ENCODE measurements around the gene SALL1.
A peak's percentile ranks its signal among the peaks of the same experiment; 100 is the strongest.

SALL1 gene

DNA sequence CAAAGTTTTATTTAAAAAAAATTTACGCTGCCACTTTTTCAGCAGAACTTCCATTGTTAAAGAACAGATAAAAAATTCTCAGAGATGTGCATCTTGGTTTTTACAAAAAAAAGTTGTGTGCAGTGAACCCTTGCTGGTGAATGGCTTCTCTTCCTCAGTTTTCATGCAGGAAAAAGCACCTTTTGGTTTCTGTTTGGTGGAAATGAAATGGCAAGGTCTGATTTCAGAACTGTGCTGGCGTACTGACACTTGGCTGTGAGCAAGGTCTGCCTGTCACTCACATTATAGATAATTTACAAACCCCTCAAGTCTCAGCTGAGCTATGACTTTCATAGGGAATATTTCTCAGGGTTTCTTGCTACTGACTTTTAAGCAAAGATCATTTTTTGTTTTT, 5.7 kb upstream of the SALL1 start:
- no peak for DNase-seq (ENCODE audit: low read depth)

DNA sequence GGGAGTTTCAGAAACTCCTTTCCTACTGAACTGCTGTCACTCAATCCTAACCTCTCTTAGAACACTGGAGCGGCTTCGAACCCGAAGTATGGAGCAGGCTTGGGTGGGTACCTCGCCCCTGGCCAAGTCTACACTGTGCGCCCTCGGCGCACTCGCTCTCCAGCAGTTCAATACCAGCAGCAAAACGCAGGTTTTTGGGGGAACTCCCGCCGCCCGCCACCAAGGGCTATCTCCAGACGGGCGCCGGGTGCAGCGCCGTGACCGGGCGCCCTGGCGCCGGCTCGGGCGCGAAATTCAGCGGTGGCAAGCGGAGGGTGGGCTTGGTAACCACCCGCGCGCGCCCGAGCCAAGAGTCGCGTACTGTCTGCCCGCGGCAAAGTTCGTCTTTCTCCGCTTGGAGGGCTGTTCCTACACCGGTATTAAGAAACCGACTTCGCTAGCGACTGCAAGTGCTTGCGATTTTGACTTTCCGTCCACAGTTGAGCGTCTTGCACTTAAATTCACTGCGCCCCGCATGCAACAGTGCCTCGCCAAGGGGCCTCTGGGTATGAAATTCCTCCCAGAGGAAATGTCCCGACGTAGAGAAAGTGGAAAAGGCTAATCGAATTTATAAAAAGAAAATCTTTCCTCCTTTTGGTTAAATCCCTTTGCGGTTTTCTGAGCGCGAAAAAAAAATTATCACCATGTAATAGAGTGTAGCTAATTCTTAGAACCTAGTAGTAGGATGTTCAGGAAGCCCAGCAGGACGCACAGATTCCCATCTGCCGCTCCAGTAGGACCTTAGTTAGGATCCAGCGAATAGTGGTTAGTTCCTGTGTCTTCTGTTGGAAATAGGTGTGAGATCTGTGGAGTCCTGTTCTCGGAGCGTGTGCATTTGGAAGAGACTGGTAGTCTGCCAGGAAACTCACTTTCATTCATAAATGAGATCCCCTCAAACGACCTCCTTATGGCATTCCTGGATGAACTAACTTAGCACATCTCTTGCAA, 5.0 kb upstream of the SALL1 start:
- DNase-seq (ENCODE audit: low read depth): no peak

DNA sequence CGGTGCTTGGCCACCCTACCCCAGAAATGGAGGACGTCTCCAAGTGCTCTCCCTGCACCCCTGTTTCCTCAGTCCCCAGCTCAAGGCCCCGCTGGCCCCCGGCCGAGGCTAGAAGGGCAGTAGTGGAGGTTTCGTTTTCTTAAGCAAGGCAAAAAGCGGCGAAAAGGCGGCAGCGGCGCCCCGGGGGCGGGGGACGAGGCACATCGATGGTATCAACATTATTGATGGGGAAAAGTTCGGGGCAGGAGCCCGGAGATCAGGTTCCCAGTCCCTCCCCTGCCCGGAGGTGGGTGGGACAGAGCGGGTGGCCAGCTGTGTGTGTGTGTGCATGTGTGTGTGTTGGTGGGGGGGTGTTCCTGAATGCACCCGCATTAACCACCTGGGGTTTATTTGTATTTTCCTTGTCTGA, 4.1 kb upstream of the SALL1 start:
- DNase-seq (ENCODE audit: low read depth): no peak

DNA sequence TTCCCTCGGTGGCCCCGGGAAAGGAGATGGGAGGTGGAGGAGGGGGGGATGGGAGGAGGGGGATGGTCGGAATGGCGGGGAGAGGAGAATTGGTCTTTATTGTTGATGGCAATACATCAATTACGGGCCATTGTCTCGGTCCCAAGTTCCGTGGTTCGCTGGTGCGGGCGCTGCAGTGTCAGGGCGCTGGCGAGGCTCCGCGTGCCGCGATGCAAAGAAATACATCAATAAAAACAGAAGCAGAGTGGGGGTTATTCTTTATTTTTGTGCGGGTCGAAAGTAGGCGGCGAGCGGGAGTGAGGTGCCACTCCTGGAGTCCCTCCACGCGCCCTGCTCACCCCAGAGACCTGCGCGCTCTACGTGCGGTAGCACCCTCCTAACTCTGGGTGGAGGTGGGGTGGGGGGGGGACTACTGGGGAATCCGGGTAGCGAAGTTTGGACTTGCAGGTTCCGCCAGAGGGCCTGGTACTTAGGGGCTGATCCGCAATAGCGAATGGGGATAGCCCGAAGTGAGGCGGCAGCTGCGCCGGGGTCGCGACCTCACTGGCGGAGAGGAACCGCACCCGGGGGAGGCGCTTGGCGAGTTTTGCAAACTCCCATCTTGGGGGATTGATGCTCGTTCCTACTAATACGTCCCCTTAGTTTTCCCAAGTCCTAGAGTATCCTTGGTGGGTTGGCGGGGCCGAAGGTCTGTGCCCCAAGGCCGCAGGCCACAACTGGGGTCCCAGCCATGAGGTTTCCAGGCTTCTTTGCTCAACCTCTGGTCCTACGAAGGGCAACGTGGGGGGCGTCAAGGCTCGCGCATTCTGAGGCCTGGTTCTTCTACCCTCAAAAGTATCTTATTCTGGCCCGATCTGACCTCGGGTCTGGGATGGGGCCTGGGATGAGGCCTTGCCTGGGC, 3.5 kb upstream of the SALL1 start:
- no peak for DNase-seq (ENCODE audit: low read depth)

DNA sequence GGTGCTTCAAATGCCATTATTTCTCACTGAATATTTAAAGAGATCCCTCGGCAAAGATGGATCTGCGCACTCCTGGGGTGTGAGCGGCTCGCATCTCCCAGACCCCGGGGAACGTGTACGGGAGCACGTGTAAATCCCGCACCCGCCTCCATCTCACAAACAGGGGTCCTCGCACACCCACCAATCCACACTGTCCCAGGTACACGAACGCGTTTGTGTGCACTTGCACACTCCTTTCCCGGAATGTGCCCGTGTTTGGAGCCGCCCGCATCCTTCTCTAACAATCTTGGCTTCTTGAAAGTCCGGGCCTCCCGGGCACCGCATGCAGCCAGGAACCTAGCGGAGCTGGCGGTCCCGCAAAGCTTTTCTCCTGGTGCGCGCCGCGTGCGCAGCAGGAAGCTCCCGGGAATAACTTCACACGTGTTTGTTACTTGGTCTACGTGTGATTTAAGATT, 2.5 kb upstream of the SALL1 start:
- no peak for DNase-seq (ENCODE audit: low read depth)

DNA sequence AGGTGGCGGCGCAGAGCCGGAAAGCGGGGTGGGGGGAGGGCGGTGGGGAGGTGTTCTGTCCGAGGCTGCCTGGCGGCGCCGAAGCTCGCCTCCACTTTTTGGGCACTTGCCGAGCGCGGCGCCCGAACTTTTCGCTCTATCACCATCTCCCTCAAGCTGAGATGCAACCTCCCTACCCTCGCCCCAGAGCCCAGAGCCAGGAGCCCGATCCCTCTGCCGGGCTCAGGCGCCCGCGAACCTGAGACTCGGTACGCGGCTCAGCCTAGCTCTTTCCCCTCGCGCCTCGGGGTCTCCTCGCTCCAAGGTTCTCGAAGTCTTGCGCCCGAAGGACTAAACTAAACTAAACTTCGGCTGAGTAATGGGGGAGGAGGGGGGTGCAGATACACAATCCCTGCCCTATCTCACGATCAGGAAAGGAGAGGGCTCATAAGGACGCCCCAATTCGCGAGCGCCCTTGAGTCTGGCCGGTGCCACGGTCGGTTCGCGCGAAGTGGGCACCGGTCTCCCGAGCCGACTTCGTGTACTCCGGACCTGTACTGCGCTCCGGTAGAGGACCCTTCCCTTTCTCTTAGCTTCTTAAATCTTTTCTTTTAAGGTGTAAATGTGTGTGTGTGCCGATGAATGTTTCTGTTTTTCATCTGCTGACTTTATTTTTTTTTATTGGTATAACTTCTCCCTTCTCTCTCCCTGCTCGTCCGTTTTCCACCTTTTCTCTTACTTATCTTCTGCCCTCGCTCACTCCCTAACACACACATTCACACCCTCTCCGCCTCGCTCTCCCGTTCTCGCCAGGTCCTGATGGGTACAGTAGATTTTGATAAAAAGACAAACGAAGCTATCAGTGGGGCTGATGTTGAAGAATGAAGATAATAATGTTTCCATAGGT, 1.9 kb upstream of the SALL1 start:
- peak; percentile 31 for DNase-seq (ENCODE audit: low read depth)

DNA sequence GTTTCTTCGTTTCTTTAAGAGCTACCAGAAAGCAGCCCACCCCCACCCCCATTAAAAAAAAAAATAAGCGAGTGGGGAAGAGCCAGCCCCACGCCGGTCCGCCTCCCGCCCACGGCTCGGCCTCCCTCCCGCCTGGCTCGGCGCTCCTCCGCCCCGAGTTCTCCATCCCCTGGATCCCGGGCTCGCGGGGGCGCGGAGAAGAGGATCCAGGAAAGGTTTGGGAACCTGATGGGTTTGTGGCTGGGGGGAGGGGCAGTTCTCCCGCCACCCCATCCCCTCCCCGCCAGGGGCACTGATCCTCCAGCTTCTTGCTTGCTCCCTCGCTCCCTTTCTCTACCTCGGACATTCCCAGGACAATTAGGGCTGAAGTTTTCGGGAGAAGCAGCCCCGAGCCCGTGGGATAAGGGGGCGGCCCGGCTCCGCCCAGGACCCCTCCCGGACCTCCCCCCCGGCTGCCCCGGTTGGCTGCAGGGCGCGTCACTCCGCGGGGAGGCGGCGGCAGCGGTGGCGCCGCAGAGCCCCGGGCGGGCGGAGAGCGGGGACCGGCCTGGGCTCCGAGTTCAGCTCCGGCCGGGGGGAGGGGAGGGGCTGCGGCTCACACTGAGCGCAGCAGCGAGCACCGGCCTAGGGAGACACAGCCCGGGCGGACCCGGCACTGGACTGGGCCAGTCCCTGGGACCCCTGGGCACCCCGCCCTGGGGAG, 1.0 kb upstream of the SALL1 start:
- DNase-seq (ENCODE audit: low read depth): peak; percentile 72

DNA sequence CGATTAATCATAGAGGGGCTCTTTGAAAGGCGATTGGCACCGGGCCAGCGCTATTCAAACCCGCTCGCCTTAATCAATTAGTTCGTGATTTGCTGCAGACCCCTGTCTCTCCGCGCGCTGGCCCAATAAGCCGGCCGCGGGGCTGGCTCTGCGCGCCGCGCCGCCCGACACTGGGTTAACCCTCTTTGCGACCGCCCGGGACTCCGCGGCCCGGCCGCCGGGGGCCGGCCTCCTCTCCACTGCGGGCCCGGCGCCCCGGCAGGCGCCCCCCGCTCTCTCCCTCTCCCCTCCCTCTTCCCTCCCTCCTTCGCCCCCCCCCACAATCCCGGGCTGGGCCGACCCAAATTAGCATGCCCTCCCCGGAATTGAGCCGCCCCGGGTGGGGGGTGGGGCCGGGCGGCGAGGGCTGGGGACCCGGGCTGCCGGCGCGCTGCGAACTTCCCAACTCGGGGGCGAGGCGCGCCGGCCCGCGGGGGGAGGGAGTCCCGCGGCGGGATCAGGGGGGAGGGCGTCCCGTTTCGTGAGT, 428 bp upstream of the SALL1 start:
- DNase-seq (ENCODE audit: low read depth): peak; percentile 73

DNA sequence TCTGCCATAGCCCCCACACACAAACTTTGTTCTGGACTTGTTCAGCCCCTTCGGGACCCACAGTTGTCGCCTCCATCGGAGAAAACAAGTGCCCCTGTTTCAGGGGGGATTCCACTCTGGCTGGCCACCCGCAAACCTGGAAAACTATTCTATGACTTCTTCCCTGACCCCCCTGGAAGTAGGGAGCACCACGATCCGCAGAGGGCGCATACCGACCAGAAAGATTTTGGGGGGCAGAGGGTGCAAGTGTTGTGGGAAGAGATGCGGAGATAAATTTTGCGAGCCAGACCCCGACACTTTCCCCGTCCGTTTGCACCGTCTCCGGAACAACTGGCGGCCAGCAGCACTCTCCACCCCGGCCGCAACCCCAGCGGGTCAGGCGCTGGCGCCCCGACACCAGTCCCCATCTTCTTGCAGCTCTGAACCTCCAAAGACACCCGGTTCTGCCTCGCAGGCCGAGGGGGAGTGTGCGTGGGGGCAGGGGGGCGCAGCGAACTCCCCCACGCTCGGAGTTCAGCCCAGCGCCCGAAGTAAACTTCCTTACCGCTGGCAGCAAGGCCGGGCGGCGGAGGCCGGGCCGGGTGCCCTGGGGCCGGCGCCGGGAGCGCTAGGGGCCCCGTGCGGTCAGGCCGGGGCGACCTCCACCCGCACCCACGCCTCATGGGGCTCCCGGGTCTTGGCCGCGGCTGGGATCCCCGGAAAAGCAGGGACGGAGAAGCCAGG, 744 bp downstream of the SALL1 start:
- peak; percentile 22 for DNase-seq (ENCODE audit: low read depth)

DNA sequence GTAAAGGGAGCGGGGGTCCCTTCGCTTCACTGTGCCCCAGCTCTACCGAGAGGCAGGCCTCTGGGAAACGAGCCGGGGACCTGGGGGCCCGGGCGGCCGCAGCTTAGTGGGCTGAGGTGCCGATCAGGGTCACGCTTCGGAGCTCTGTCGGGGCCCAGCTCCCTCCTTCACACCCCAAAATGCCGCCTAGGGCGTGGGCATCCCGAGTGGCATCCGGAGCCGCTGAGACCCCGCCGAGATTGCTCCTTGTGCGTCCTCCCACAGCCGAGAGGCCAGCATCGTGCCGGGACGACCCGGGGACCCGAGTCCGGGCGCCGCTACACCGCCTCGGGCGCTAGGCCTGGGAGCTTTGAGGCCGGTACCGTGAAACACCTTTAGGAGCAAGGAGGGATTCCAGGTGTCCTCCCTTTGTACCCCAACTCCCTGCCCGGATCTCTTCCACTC, 1.3 kb downstream of the SALL1 start:
- DNase-seq (ENCODE audit: low read depth): no peak

DNA sequence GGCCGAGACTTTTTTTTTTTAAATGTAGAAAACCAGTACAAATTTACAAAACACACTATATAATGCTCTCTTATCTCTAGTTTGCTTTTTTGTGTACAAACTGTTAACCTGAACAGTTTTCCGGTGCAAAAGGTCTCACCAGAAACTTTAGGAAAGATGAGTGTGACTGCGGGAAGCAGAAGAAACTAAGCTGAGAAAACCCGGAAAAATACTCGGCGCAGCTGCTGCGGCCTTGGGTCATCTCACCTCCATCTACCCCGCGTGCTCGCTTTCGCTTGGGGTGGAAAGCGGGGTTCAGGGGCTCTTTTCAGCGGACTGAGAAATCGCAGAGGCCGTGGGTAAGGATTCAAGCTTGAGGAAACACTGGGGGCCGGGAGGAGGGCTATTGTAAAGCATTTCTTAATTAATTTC, 1.8 kb downstream of the SALL1 start:
- DNase-seq (ENCODE audit: low read depth): peak; percentile 41

DNA sequence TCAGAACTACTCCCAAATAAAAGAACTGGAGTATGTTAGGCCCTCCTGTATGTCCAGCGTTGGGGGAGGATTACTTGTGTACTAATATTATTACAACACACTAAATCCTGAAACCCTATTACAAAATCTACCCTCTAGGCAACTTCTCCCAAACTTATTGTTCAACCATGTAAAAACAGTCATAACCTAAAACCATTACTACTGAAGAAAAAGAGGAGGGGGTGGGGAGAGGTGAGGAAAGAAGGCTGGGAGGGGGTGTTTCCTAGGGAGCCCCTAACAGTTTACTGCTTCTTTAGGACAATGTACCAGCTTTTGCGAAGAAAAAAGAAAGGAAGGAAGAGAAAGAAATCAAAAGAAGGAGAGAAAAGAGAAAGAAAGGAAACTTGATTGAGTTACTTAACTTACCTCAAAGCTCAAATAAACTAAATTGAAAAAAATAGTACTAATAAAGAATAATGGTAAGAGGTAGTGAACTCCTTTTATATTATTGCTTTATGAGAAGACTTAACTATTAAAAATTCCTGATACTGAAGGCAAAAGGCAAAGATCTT, 2.3 kb downstream of the SALL1 start:
- DNase-seq (ENCODE audit: low read depth): no peak

DNA sequence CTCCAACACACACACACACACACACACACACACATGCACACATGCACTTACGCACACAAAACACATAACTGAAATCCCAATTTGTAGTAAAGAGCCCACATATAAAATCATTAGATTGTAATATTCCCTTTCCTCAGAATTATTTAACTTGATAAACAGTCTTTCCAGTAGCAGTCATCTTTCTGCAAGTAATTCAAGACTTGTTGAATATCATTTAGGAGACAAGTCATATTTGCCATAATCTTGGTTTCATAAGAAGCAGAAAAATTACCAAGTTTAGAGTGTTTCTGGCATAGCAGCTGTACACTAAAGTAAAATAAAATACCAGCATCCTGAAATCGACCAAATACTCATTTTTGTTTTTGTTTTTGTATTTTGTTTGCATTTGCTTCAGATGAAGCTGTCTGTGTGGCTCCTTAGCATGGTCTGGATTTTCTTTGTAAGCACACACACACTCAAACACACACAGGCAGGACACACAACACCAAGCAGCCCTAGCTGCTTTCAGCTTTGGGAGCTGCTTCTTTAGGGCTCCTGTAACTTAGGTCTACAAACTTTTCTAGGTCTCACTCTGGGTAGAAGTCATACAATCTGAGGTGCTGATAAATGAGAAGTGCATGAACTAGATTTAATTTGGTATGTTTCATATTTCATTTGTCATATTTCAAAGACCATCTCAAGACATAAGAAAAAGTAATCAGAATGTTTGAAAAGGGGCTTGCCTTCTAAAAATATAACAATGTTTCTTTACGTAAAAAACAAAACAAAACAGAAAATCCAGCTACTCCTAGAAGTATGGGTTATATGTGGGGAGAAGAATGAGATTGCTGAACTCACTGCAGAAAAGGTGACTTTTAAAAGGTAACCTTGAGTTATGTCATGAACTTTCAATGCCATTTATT, 3.0 kb downstream of the SALL1 start:
- DNase-seq (ENCODE audit: low read depth): no peak

DNA sequence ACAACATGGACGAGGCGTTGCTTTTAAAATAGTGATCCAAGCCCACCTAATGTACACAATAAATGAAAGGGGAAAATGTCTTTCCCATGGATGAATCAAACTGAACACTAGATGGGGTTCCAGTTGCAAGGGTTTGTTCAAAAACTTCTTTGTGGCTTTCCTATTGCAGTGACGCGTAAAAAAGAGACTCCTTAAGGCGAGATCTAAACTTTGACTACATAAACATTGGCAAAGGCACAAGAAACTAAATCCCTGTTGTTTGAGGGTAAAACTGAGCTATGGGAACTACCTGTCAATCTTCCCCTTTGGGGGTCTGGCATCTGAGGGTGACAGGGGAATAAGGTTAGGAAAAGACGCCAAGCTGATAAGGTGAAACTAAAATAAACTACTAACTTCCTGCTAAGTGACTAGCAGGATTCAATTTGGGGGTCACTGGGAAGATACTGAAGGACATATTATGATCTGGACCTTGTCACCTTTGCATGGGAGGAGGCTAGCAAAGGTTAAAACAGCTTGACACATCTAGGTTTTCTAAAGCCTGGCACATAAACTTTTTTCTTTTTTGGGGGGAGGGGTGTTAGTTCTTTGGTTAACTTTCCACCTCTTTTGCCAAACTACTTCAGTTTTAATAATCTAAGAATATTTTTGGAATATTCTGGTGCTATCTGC, 4.7 kb downstream of the SALL1 start:
- peak; percentile 39 for DNase-seq (ENCODE audit: low read depth)

DNA sequence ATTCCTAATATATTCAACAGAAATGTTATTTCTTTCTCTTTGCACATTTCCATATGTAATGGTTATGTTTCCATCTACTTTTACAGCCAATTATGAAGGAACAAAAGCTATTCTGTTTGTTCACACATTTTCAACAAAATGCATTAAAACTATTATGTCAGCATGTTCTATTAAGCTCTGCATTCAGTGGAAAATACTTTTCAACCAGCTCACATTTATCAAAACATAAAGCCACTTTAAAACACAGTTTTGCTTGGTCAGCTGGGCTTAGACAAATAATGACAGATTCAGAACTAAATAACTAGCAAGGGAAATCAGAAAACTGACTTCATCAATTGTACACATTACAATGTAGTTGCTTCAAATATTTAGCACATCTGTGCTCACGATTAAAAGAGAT, 6.9 kb downstream of the SALL1 start:
- DNase-seq (ENCODE audit: low read depth): no peak

DNA sequence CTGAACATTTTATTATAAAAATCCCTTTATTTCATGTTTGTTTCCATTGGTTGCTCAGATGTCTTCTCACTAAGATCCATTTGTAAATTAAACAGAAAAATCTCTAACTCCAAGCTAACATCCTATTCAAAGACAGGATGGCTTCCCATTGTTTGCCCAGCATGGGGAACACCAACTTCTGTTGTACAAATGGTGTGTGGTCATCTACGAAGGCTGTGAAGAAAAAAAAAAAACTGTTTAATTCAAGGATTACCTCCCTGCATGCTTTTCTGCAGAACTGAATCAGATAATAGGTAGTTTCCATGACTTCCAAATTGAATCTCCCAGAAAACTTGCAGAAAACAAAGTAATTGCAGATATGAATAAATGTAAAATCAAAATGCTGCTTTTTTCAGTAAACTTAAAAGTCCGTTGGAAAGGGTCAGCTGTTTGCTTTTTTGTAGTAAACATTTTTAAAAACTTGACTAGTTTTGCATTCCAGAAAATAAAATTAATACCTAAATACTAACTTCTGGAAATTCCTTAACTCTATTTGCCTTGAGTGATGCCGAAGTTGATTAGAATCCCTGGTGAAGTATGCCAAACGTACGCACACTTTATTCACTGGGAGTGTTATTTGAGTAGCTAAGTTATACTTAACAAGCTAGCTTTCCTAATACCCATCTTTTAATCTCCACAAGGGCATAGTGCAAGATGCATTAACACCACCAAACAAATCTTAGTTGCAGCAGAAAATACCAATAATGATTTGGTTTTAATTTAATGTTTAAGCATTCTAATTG, 7.7 kb downstream of the SALL1 start:
- DNase-seq (ENCODE audit: low read depth): no peak

DNA sequence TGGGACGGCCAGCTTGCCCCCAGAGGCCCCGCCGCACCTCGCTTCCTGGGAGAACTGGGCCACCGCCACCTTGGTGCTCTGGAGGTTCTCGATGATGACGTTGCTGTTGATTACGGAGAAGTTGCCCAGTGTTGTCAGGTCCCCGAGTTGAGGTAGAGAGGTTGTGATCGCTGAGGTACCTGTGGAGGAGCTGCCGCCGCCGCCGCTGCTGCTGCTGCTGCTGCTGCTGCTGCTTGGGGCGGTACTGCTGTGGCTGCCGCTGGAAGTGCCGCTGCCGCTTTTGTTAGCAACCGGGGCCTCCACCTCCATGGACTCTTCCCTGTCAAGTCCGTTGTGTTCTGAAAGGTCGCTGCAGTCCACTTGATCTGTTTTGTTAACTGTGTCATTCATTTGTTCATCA, 9.5 kb downstream of the SALL1 start:
- no peak for DNase-seq (ENCODE audit: low read depth)

Measured in ELR (cell line).